GM19452 (cell line): ENCODE data around the gene CAMSAP2.

Experiments
- ATAC-seq: cut with Tn5 transposase; IDR thresholded peaks from one replicate; pipeline ENCODE4 v1.9.1; 2021; ENCODE audit not compliant: unreplicated experiment

The CAMSAP2 gene

GRCh38 chr1:200738327-200738948, at the start of gene CAMSAP2:
TSS of gene CAMSAP2 (plus strand) at chr1:200738893. CDS start at chr1:200739828, 935 bp downstream.
- ATAC-seq, result peak; percentile 43

GRCh38 chr1:200692316-200692715, 46.4 kb upstream of the CAMSAP2 start:
- ATAC-seq, result no peak

DNA sequence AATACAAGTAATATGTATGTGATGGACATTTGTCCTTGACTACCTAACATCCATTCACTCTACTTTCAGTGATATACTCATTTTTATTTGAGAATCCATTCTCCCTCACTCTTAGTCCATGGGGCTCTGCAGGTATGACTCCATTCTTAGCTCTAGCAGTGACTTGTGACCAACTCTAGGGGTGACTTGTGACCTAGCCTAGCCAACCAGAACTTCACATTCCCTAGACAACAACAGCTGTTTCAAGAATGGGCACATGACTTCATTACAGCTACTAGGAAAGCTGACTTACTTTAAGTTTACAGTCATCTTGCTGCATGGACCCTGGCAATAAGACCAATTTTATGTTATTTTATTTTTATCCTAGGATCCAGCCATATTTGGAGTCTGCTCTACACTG, 45.4 kb upstream of the CAMSAP2 start:
- ATAC-seq, result no peak

- ATAC-seq, result no peak
Observed at GRCh38 chr1:200694738-200695137, 44.0 kb upstream of the CAMSAP2 start.

DNA sequence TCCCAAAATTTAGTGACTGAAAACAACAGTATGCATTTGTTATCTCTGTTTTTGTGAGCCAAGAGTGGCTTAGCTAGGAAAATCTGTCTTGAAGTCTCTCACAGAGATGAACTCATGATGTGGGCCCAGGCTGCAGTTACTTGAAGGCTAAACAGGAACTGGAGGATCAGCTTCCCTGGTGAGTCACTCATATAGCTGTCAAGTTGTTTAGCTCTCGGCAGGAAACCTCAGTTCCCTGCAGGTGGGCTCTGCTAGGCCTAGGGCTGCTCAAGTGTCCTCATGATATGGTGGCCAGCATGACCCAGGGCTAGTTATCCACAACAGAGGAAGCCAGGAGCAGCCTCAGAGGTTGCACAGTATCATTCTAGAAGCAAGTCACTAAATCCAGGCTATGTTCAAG, 38.8 kb upstream of the CAMSAP2 start:
- no peak for ATAC-seq

DNA sequence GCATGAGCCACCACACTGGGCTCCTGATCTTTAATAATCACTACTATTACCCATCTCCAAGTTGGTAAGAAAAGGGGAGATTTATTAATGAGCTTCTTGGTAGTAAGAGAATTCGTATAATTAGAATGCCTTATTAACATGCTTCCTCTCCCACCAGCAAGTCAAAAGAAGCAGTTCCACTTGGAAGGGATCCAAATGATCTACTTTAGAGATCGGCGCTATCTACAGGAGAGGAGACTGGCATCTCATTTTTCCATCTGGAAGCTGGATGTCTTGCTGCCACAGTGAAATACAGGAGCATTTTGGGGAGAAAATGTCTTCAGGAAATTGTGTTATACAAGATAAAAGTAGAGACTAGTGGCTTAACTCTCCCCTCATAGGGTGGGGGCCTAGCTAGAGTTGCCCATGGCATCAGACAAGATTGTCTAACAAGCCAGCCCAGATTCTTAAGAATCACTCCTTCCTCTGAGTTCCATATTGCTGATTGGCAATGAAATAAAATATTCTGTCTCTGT, 33.6 kb upstream of the CAMSAP2 start:
- no peak for ATAC-seq

DNA sequence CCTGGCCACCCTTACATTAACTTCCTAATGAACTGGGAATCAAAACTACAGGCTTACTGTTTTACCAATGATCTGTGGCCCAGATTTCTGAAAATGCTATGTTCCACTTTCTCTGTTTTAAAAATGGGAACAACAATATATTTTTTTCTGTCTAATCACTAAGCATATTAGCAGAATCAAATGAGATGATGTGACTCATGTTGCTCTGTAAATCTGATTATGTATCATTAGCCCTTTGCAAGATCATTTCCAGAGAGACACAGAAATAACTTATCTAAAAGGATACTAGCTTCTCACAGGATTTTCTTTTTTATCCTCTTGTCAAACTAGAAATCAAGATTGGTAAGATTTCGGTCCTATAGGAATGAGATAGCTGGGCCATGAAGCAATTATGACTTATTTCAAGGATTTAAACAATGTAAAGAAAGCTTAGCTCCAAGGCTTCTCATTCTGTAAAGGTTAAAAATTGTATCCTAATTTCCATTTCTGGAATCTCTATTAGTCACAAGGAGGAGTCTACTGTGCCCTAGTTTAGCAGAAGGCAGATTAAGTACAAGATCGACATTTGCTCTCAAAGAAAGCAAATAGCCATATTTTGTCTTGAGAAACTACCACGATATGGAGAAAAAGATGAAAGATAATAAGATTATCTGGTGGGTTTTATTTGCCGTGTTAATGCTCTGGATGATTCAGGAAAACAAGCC, 32.4 kb upstream of the CAMSAP2 start:
- no peak for ATAC-seq

DNA sequence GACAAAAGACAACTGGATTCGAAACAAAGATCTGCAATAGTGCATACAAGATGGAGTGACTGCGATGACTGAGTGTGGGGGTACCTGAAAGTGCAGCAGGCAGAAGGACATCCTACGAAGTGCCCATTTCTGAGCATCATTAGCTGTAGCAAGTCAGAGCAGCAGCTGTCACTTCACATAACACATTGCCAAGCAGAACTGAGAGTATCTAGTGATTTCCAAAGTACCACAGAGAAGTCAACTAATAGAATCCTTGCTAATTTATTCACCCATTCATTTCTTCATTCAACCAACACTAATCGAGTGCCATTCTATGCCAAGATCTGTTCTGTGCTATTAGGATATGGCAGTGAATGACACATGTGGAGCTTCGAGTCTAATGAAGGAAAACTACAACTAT, 31.6 kb upstream of the CAMSAP2 start:
- no peak for ATAC-seq

DNA sequence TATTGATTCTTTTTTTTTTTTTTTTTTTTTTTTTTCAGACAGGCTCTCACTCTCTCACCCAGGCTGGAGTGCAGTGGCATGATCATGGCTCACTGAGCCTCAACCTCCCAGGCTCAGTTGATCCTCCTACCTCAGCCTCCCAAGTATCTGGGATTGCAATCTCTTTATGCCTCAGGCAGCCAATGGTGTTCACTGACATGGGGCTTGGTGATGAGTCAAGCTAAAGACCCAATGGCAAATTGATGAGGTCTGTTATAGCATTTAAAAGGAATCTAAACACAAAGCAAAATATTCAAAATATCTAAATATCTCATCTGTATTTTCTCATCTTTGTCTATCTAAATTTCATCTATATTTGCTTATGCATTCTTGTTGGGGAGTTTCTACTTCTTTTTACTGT, 30.5 kb upstream of the CAMSAP2 start:
- no peak for ATAC-seq

DNA sequence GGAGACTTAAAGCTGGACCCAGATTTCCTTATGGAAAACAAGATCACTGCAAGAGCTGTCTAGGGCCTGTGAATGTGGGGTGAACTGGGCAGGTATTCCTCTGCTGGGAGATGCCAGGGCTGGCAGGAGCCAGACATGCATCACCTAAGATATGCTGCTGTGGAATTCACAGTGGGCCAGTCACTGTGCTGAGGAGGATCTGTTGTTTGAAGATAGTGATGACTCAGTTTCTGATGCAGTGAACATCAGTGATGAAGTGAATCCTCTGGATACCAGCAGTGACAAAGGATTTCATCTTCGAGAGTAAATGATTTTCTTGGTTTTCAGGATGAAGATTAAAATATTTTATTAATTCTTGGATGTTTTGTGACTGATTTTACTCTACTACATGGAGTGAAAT, 29.9 kb upstream of the CAMSAP2 start:
- no peak for ATAC-seq

- ATAC-seq, result no peak
Observed at GRCh38 chr1:200710166-200710565, 28.5 kb upstream of the CAMSAP2 start.

GRCh38 chr1:200714504-200715187, 24.0 kb upstream of the CAMSAP2 start:
- no peak for ATAC-seq

DNA sequence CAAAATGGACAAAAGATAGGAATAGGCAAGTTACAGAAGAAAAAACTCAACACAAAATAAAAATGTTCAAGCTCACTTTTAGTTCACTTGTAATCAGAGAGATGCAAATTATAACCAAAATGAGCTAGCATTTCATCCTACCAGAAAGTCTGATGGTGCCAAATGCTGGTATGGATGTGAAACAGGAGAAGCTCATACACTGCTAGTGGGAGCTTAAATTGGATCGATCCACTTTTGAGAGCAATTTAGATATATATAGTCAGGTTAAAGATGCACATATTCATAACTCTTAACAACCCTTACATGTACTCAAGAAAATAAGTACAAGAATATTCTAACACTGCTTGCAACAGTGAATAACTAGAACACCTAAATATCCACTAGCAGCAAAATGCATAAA, 18.5 kb upstream of the CAMSAP2 start:
- no peak for ATAC-seq

GRCh38 chr1:200724064-200724463, 14.6 kb upstream of the CAMSAP2 start:
- no peak for ATAC-seq

GRCh38 chr1:200727257-200727656, 11.4 kb upstream of the CAMSAP2 start:
- ATAC-seq, result no peak

DNA sequence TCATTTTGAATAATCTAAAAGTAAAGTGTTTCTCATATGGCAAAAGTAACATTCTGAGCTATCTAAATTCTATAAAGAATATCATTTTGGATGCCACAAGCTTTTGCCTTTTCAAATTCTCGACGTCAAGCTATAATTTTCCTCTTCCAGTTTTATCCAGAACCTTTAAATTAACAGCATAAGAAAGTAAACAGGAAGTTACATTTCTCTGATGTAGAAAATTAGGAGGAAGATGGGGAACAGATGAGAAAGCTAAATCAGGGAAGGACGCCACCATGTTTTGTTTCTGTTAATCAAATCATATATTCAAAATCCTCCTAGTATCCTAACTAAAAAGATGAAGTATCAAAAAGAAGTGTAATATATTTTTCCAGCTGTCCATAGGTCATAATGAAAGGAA, 8.8 kb upstream of the CAMSAP2 start:
- ATAC-seq, result no peak

DNA sequence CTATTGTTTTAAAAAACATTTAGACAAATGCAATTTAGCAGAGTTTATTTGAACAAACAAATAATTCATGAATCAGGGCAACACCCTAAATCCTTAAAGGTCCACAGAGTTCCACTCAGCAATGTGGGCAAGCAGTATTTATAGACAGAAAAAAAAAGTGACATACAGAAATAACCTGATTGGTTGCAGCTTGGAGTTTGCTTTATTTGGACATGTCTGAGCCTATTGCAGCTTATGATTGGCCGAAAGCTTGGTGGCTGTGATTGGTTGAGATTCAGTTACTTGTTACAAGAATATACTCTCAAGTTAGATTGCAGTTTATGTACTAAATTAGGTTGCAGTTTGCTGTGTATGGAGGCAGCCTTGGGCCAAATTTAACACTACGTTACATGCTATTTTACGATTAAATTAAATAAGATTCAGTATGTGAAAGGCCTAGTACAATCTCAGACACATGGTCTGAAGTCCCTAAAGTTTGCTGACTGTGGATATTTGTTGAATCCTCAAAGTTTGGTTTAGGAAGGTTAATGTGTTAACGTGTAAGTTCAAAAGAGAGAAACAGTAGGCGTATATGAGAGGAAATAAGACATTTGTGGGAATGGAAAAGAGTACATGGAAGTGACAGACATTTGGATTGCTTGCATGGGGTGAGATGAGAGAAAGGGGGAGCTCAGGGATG, 6.9 kb upstream of the CAMSAP2 start:
- no peak for ATAC-seq

GRCh38 chr1:200732438-200732837, 6.3 kb upstream of the CAMSAP2 start:
- no peak for ATAC-seq

GRCh38 chr1:200733907-200734306, 4.8 kb upstream of the CAMSAP2 start:
- no peak for ATAC-seq

DNA sequence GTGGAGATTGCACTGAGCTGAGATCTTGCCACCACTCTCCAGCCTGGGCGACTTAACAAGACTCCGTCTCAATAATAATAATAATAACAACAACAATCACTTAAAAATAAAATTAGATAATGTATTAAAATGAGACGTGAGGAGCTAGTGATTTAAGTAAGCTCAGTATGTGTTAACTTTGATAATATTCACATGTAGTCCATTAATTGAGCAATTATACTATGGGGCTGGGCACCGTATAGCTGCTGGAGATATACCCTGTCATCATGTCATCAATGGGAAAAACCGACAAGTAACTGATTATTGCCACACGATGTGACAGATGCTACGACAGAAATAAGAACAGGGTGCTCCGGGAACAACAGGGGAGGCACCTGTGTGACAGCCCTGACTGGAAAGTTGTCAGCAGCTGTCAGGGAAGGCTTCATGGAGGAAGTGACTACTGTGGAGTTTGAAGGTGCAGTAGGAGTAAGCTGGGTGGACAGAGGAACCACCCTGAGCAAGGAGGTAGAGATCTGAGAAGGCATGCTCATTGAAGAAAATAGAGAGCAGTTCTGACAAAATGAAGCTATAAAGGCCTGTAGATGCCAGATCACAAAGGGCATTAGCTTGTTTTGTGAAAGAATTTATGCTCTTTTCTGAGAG, 924 bp upstream of the CAMSAP2 start:
- ATAC-seq, result no peak
